Measurements from ENCODE around the gene GRB10.

GRCh38 chr7:50711271-50712175, 71.2 kb downstream of the GRB10 start:
- TF ChIP-seq CTCF (IDR thresholded peaks at IDR 0.05; ENCODE audit: low read depth, low read length) (no peak), EZH2phosphoT487 (IDR thresholded peaks at IDR 0.05; ENCODE audit: low read depth) (no peak)
